ENCODE results near the gene SCAPER.

DNA sequence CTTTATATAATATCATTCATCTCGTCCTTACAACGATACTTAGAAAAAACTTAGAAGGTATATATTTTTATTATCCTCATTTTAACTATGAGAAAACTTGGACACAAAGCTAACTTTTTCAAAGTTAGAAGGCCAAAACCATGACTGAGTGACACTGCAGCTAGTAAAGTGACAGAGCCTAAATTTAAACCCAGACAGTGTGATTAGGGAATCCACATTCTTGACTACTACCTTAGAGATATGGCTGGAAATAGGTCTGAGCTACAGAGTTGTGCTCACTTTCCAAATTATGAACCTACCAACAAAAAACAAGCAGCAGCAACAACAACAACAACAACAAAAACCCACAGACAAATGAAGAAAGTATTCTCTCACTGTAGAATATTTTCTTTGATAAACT is 236.2 kb downstream of the SCAPER start:
- TF ChIP-seq POLR2A (IDR thresholded peaks at IDR 0.05; ENCODE audit: low read length) (no peak), GATA1 (IDR thresholded peaks at IDR 0.05; ENCODE audit: low read depth, low read length) (no peak)
